ENCODE data around the gene COL4A2. TPM values are rescaled to one million over a fixed set of nuclear protein-coding genes. Genes with fewer than 3 reads are reported as not detected.

Gene COL4A2
- polyA plus RNA-seq, 2 of the 4 experiments (the other 2 are of a cell fraction) = 46.9 to 119 TPM

- WGBS (ENCODE audit: missing lambda C conversion rate) = 96% methylated on average over 5 of the region's 8 CpGs
- ChIA-PET POLR2A (no interaction called here), CTCF (interaction anchor here (1.3 to 1.4 kb wide), 2 partner anchors 8 to 31 kb away, joined by 3 to 6 read pairs; no protein-coding TSS in a partner anchor)
- ATAC-seq (no peak), FAIRE-seq (no peak), DNase-seq (ENCODE audit: low read depth in 1 of 2, low spot score in 1 of 2) (no peak)
- Histone ChIP-seq H3K9me3 (no peaks in the 10 kb centered on the region), H3K4me3 (no peak overlapping the region), H3K4me2 (no peak overlapping the region), H3K4me1 (0 out of 3 replicates have a peak, but pooled peaks cover 4% of the 10 kb centered on the region), H3K27ac (no peak overlapping the region)
- TF ChIP-seq RARB (CRISPR knock-in tag; IDR thresholded peaks at IDR 0.05) = no peak
- TF ChIP-seq ZFP36 (IDR thresholded peaks at IDR 0.05; ENCODE audit: borderline replicate concordance, partially characterized antibody) = no peak
- no peak for TF ChIP-seq GATA3 (IDR thresholded peaks at IDR 0.05; ENCODE audit: borderline replicate concordance)
- TF ChIP-seq MAX (IDR thresholded peaks at IDR 0.05) = no peak
- no peak for TF ChIP-seq EHMT2 (IDR thresholded peaks at IDR 0.05; ENCODE audit: low read depth)
- TF ChIP-seq MYC (IDR thresholded peaks at IDR 0.05; ENCODE audit: borderline replicate concordance, low read length) = no peak
- TF ChIP-seq ZSCAN20 (CRISPR knock-in tag; IDR thresholded peaks at IDR 0.05) = no peak
- no peak for TF ChIP-seq PHF8 (IDR thresholded peaks at IDR 0.05; ENCODE audit: borderline replicate concordance, low read depth)
- TF ChIP-seq USF2 (IDR thresholded peaks at IDR 0.05) = no peak
- no peak for TF ChIP-seq RAD21 (conservative IDR thresholded peaks at IDR 0.05 in 1 of 2, IDR thresholded peaks at IDR 0.05 in 1 of 2)
- TF ChIP-seq HMGXB4 (CRISPR knock-in tag; IDR thresholded peaks at IDR 0.05; ENCODE audit: borderline replicate concordance) = no peak
- TF ChIP-seq NFE2L2 (conservative IDR thresholded peaks at IDR 0.05; ENCODE audit: low read length) = no peak
- TF ChIP-seq REST (IDR thresholded peaks at IDR 0.05) = no peak
- TF ChIP-seq JUN (IDR thresholded peaks at IDR 0.05) = no peak
- TF ChIP-seq CTCF (IDR thresholded peaks at IDR 0.05) = no peak
- no peak for TF ChIP-seq E2F6 (IDR thresholded peaks at IDR 0.05; ENCODE audit: borderline replicate concordance, low read depth)
Measured at GRCh38 chr13:110458017-110458416, 150.9 kb downstream of the COL4A2 start.
